Thyroid gland (tissue), 4 donors: Measurements from ENCODE around the gene ELMO1.

ENCODE experiments used
- CTCF ChIP-seq, 6 experiments: fragments of 200-600 bp in 3 of 6; fragments of 450-650 bp in 3 of 6; sonication (generic) in 3 of 6; IDR thresholded peaks; one replicate each; pipeline ENCODE4 v1.5.1; 2016 to 2019; ENCODE audit warnings: antibody characterized with exemption in 6 of 6, mild to moderate bottlenecking in 2 of 6, inconsistent platforms in 1 of 6, moderate library complexity in 1 of 6
- POLR2A ChIP-seq, 2 donors: fragments of 450-650 bp; IDR thresholded peaks; one replicate each; pipeline ENCODE4 v1.6.1; 2017; ENCODE audit warnings: antibody characterized with exemption in 2 of 2, mild to moderate bottlenecking in 2 of 2, moderate library complexity in 1 of 2

- TF ChIP-seq POLR2A (IDR thresholded peaks at IDR 0.05) (no peak), CTCF (IDR thresholded peaks at IDR 0.05) (no peak)
These were observed 232.4 kb downstream of the ELMO1 start for GRCh38 chr7:37216156-37216852.
